BE2C (cell line): Measurements from ENCODE around the gene URGCP.

Experiments
- DNase-seq: peaks from one replicate; pipeline ENCODE4 v3.0.0-alpha.2; 2020
- H3K27me3 ChIP-seq: fragments of 250-450 bp; sonication (Bioruptor Pico); 2 replicates; pipeline ENCODE4 v1.5.1; 2020; ENCODE audit warnings: mild to moderate bottlenecking
- H3K36me3 ChIP-seq: fragments of 250-450 bp; sonication (Bioruptor Pico); 2 replicates; pipeline ENCODE4 v1.5.1; 2020; ENCODE audit warnings: mild to moderate bottlenecking
- H3K4me1 ChIP-seq: fragments of 250-450 bp; sonication (Bioruptor Pico); 2 replicates; pipeline ENCODE4 v1.5.1; 2020
- H3K4me3 ChIP-seq: 2 replicates; pipeline ENCODE4 v1.5.1; 2011; ENCODE audit warnings: low read depth, low read length
- H3K9me3 ChIP-seq: fragments of 250-450 bp; sonication (Bioruptor Pico); 2 replicates; pipeline ENCODE4 v1.5.1; 2020
- TF ChIP-seq, protein P1 (sequence below): IDR thresholded peaks from 2 replicates; pipeline ENCODE4 v1.5.1; 2012; ENCODE audit warnings: mild to moderate bottlenecking, low read depth, low read length

The URGCP gene

DNA sequence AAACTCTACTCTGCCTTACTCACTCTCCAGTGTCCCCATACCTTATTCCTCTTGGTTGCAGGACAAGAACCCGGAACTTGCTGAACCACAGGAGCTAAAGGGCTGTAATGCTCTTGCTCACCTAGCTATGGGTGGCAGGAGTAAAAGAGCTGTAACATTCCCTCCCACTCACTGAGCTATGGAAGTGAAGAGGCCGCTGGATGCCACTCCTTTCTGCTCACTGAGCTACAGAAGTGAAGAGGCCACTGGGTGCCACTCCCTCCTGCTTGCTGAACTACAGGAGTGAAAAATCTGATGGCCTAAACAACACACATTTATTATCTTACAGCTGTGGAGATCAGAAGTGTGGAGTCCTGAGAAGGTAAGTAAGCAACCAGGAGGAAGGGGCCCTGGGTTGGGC, 54.6 kb downstream of the URGCP start:
- H3K4me3 ChIP-seq: no peak overlapping the region
- H3K27me3 ChIP-seq: no peaks in the 10 kb centered on the region
- DNase-seq: no peak
- no peaks in the 10 kb centered on the region for H3K4me1 ChIP-seq
- H3K36me3 ChIP-seq: no peaks in the 10 kb centered on the region
- TF ChIP-seq, protein P1, sequence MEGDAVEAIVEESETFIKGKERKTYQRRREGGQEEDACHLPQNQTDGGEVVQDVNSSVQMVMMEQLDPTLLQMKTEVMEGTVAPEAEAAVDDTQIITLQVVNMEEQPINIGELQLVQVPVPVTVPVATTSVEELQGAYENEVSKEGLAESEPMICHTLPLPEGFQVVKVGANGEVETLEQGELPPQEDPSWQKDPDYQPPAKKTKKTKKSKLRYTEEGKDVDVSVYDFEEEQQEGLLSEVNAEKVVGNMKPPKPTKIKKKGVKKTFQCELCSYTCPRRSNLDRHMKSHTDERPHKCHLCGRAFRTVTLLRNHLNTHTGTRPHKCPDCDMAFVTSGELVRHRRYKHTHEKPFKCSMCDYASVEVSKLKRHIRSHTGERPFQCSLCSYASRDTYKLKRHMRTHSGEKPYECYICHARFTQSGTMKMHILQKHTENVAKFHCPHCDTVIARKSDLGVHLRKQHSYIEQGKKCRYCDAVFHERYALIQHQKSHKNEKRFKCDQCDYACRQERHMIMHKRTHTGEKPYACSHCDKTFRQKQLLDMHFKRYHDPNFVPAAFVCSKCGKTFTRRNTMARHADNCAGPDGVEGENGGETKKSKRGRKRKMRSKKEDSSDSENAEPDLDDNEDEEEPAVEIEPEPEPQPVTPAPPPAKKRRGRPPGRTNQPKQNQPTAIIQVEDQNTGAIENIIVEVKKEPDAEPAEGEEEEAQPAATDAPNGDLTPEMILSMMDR: no peak
- H3K9me3 ChIP-seq: peaks cover 1% of the 10 kb centered on the region

- Histone ChIP-seq H3K4me3 (no peak overlapping the region), H3K27me3 (no peaks in the 10 kb centered on the region), H3K4me1 (no peaks in the 10 kb centered on the region), H3K9me3 (no peaks in the 10 kb centered on the region; the same call in 1 of the 2 replicates), H3K36me3 (no peaks in the 10 kb centered on the region)
- TF ChIP-seq, protein P1: no peak
- DNase-seq: no peak
These were observed 55.9 kb downstream of the URGCP start for GRCh38 chr7:43850348-43851116.

GRCh38 chr7:43849047-43849446, 57.3 kb downstream of the URGCP start:
- Histone ChIP-seq H3K27me3 (no peaks in the 10 kb centered on the region), H3K4me1 (no peaks in the 10 kb centered on the region), H3K36me3 (no peaks in the 10 kb centered on the region), H3K9me3 (no peaks in the 10 kb centered on the region; the same call in 1 of the 2 replicates), H3K4me3 (no peak overlapping the region)
- no peak for DNase-seq
- TF ChIP-seq, protein P1: no peak

- Histone ChIP-seq H3K9me3 (no peaks in the 10 kb centered on the region; the same call in 1 of the 2 replicates), H3K4me1 (no peaks in the 10 kb centered on the region), H3K36me3 (no peaks in the 10 kb centered on the region), H3K4me3 (no peak overlapping the region), H3K27me3 (no peaks in the 10 kb centered on the region)
- TF ChIP-seq, protein P1: no peak
- no peak for DNase-seq
These were observed 58.9 kb downstream of the URGCP start for GRCh38 chr7:43847496-43847895.

DNA sequence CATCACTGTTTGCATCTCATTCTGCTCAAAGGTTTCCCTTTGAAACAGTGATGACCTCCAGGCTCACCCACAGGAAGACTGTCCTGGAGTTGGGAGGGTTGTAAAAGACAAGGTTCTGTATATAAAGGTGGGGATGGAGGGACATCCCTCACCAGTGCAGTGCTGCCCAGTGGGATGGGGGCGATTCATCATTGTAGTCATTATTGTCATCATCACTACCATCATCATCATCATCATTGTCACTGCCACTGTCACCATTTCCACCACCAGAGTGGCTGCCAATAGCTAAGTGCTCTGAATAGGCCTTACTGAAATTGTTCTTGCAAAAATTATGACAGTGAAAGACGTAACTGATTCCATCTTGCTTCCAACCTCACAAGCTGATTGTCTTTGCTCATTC, 61.7 kb downstream of the URGCP start:
- Histone ChIP-seq H3K4me1 (no peaks in the 10 kb centered on the region), H3K4me3 (no peak overlapping the region), H3K9me3 (no peaks in the 10 kb centered on the region), H3K36me3 (no peaks in the 10 kb centered on the region), H3K27me3 (no peaks in the 10 kb centered on the region)
- no peak for DNase-seq
- TF ChIP-seq, protein P1: no peak

DNA sequence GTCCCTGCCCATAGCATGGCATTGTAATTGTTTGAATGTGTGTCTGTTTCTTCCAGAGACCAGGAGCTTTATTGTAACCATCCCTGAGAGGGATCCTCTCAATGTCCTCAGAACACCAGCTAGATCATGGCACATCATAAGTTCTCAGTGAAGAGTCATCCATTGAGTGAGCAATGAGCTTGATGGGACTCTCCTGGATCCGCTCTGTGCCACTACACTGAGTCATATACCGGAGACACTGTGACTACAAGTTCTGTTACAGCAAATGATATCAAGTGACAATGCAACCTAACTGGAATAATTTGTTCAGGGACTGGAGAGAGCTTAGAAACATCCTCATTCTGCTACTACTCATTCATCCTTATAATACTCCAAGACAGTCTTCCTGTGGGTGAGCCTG, 62.1 kb downstream of the URGCP start:
- Histone ChIP-seq H3K4me3 (no peak overlapping the region), H3K9me3 (no peaks in the 10 kb centered on the region), H3K36me3 (no peaks in the 10 kb centered on the region), H3K27me3 (no peaks in the 10 kb centered on the region), H3K4me1 (no peaks in the 10 kb centered on the region)
- no peak for DNase-seq
- TF ChIP-seq, protein P1: no peak
